ENCODE data around the gene CREB5. TPM values are rescaled to one million over a fixed set of nuclear protein-coding genes. Genes with fewer than 3 reads are reported as not detected.

CREB5 gene
- total and polyA plus RNA-seq, 7 donors, result 0.86 to 33.8 (median 16.6) TPM

DNA sequence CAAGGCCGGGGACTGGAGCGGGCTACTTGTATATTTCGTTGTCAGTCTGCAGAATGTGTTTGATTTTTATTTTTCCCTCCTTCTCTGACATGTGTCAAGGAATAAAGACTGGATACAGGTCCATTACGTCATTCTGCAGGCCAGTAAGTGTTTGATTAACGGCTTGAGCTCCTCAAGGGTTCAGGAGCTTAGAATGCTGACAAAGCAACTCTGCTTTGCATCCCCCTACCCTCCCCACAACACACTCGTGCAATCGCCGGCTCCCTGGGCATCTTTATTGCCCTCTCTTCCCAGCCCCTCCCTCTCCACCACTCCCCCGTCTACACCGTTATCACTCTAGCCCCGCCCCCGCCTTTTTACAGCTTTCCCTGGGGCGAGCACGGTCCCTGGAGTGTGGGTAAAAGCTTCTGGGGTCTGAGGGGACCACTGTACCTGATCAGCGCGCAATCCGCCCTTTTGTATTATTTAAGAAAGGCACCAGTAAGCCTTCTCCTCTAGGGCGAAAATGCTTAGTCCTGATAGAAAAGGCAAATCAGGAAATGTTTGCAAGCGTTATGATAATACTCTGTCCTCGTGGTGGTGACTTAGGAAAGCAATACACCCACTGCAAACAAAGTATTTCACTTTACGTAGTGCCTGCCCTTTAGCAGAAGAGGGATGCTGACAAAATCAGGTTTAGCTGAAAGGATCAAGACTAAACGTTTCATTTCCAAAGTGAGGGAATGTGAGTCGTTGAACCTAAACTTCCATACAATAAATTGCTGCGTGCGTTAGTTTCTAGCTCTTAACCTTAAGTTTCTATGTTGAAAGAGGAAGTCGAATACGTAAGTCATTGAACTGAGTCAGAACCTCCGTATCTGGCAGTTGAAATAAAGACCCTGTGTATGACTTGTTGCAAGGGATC, 1.4 kb upstream of the CREB5 start:
- Histone ChIP-seq H3K4me3 (peak overlapping the region; percentile 84), H3K4me1 (peaks cover 14% of the 10 kb centered on the region), H3K27me3 (ENCODE audit: insufficient read depth in 3 of 3, low read length in 2 of 3) (no peaks in the 10 kb centered on the region), H3K9me3 (no peaks in the 10 kb centered on the region), H3K36me3 (ENCODE audit: insufficient read depth in 1 of 2, low read depth in 1 of 2) (no peaks in the 10 kb centered on the region), H3K27ac (peak overlapping the region; percentile 95)
- 3 to 9% (median 5%) methylated on average over 28 of the region's 28 CpGs for WGBS, 3 donors
- TF ChIP-seq, protein P1, sequence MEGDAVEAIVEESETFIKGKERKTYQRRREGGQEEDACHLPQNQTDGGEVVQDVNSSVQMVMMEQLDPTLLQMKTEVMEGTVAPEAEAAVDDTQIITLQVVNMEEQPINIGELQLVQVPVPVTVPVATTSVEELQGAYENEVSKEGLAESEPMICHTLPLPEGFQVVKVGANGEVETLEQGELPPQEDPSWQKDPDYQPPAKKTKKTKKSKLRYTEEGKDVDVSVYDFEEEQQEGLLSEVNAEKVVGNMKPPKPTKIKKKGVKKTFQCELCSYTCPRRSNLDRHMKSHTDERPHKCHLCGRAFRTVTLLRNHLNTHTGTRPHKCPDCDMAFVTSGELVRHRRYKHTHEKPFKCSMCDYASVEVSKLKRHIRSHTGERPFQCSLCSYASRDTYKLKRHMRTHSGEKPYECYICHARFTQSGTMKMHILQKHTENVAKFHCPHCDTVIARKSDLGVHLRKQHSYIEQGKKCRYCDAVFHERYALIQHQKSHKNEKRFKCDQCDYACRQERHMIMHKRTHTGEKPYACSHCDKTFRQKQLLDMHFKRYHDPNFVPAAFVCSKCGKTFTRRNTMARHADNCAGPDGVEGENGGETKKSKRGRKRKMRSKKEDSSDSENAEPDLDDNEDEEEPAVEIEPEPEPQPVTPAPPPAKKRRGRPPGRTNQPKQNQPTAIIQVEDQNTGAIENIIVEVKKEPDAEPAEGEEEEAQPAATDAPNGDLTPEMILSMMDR (IDR thresholded peaks at IDR 0.05), result no peak
- DNase-seq (peak; percentile 55 to 58), ATAC-seq (no peak)
- intact Hi-C loops (cut with DNase I), result loop anchor here (5.0 to 10.0 kb wide), 2 partner anchors 64 to 196 kb away; no protein-coding TSS in a partner anchor

DNA sequence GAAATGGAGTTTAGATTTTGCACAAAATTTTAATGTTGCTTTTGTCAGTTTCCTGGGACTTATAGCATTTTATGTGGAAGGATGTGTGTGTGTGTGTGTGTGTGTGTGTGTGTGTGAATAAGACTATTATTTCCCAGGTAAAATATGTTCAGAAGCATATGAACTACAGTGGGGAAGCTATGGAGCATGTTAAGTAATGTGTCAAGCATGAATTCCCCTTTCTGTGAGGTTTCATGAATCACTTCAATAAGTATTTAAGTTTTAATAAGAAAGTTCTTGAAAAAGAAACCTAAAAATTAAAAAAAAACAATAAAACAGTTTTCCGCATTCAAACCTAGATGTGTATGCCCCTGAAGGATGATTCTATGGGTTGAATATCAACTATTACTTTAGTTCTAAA, 693 bp downstream of the CREB5 start:
- intact Hi-C loops (cut with DNase I), result loop anchor here (5.0 to 10.0 kb wide), 2 partner anchors 62 to 194 kb away; no protein-coding TSS in a partner anchor
- no peak overlapping the region for H3K4me3 ChIP-seq

DNA sequence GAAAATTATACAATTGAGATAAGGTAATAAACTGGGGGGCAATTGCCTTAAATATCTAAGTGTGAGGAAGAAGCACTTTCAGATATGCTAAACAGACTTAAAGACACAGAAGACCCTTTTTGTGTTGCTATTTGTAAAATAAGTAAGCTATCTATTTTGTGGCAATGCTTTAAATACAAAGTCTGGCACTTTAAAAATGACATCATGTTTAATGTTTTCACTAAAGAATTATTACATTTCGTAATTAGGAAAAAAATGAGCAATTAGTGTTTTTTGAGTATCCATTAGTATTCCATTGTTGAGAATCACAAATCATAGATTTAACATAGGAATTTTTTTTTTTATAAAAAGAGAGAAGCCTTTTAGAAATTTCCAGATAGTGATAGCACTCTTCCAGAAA, 2.1 kb downstream of the CREB5 start:
- Histone ChIP-seq H3K9me3 (no peaks in the 10 kb centered on the region), H3K27me3 (ENCODE audit: insufficient read depth in 3 of 3, low read length in 2 of 3) (no peaks in the 10 kb centered on the region), H3K4me1 (peaks cover 21% of the 10 kb centered on the region), H3K27ac (no peak overlapping the region), H3K36me3 (ENCODE audit: insufficient read depth in 1 of 2, low read depth in 1 of 2) (no peaks in the 10 kb centered on the region), H3K4me3 (no peak overlapping the region)
- DNase-seq (no peak), ATAC-seq (no peak)
- TF ChIP-seq, protein P1 (IDR thresholded peaks at IDR 0.05), result no peak
- WGBS, 3 donors, result 87 to 93% (median 91%) methylated on average over 1 of the region's 1 CpG
- intact Hi-C loops (cut with DNase I), result loop anchor here (5.0 to 10.0 kb wide), 2 partner anchors 60 to 193 kb away; no protein-coding TSS in a partner anchor

More for the DNA sequence above, 693 bp downstream of the CREB5 start:
- ATAC-seq (no peak), DNase-seq (no peak)
- Histone ChIP-seq H3K27ac (no peak overlapping the region), H3K4me1 (peaks cover 20% of the 10 kb centered on the region), H3K9me3 (no peaks in the 10 kb centered on the region), H3K27me3 (ENCODE audit: insufficient read depth in 3 of 3, low read length in 2 of 3) (no peaks in the 10 kb centered on the region), H3K36me3 (ENCODE audit: insufficient read depth in 1 of 2, low read depth in 1 of 2) (no peaks in the 10 kb centered on the region)
- TF ChIP-seq, protein P1 (IDR thresholded peaks at IDR 0.05), result no peak
- WGBS, 3 donors, result 97 to 100% (median 97%) methylated on average over 1 of the region's 1 CpG

DNA sequence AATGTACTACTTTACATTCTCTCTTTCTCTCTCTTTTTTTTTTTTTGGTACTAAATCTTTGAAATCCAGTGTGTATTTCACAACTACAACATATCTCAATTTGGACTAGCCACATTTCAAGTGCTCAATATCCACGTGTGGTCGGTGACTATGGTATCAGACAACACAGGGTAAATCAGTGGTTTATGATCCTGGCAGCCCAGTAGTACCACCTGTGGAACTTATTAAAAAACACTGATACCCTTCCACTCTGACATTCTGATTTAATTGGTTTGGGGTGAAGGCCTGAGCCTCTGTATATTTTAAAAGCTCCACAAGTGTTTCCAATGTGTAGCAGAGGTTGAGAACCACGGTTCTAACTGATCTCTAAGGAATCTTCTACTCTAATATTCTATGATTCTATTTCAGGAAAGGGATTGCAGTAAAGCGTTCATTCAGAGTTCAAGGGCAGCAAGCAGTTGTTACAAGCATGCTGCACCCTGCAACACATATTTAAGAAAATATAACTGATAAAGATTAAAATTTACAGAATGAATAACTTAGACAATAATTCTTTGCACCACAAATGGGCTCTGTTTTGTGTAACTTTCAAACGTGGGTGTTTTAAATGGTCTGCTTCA, 5.1 kb downstream of the CREB5 start:
- no peaks in the 10 kb centered on the region for H3K27me3 ChIP-seq (ENCODE audit: insufficient read depth in 3 of 3, low read length in 2 of 3)
- no peaks in the 10 kb centered on the region for H3K9me3 ChIP-seq
- DNase-seq (no peak), ATAC-seq (peak; percentile 49 to 67 (median 56))
- peaks cover 13% of the 10 kb centered on the region for H3K4me1 ChIP-seq
- H3K4me3 ChIP-seq, result peak overlapping the region; percentile 4
- no peaks in the 10 kb centered on the region for H3K36me3 ChIP-seq (ENCODE audit: insufficient read depth in 1 of 2, low read depth in 1 of 2)
- peak overlapping the region; percentile 64 for H3K27ac ChIP-seq
- WGBS, 3 donors, result 19 to 25% (median 20%) methylated on average over 5 of the region's 5 CpGs
- TF ChIP-seq, protein P1 (IDR thresholded peaks at IDR 0.05), result no peak
- intact Hi-C loops (cut with DNase I), result loop anchor here in 1 of 2 donors (10.0 kb wide), 1 partner anchor 57 kb away; no protein-coding TSS in a partner anchor

All from psoas muscle (tissue), 8 donors.